Loucy (cell line): ENCODE data around the gene ANOS1.

Source experiments
- EZH2phosphoT487 ChIP-seq: fragments of 200-600 bp; IDR thresholded peaks from 2 replicates; pipeline ENCODE4 v1.6.1; 2018; ENCODE audit warnings: antibody characterized with exemption, mild to moderate bottlenecking, moderate library complexity, borderline replicate concordance
- TF ChIP-seq, protein P1 (sequence below): fragments of 200-600 bp; sonication (generic); conservative IDR thresholded peaks from 2 replicates; pipeline ENCODE4 v1.5.1; 2014; ENCODE audit warnings: mild to moderate bottlenecking, antibody characterized with exemption, low read length

DNA sequence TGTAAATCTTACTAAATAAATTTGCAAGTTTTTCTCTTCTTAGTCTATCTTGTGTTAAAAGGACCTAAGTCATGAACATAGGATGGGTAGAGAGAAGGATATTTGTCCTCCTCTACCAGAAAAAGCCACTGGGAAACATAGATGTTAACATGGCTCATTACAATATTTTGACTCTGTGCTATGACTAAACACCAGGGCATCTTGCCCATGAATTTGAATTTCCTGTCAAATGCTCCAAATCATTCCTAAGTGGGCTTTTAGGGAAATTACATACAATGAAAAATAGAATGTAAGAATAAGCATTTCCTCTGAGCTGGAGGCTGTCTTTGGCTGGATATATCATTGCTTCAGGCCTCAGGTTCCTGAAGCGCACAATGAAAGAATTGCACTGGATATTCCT lies 39.1 kb downstream of the ANOS1 start:
- TF ChIP-seq, protein P1, sequence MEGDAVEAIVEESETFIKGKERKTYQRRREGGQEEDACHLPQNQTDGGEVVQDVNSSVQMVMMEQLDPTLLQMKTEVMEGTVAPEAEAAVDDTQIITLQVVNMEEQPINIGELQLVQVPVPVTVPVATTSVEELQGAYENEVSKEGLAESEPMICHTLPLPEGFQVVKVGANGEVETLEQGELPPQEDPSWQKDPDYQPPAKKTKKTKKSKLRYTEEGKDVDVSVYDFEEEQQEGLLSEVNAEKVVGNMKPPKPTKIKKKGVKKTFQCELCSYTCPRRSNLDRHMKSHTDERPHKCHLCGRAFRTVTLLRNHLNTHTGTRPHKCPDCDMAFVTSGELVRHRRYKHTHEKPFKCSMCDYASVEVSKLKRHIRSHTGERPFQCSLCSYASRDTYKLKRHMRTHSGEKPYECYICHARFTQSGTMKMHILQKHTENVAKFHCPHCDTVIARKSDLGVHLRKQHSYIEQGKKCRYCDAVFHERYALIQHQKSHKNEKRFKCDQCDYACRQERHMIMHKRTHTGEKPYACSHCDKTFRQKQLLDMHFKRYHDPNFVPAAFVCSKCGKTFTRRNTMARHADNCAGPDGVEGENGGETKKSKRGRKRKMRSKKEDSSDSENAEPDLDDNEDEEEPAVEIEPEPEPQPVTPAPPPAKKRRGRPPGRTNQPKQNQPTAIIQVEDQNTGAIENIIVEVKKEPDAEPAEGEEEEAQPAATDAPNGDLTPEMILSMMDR: no peak
- no peak for TF ChIP-seq EZH2phosphoT487
